K562 (cell line): ENCODE data around the gene R3HDM2. TPM values are rescaled to one million over a fixed set of nuclear protein-coding genes. Genes with fewer than 3 reads are reported as not detected.

Source experiments
- ASH1L ChIP-seq: fragments of 450-650 bp; IDR thresholded peaks from 2 replicates; pipeline ENCODE4 v1.6.1; 2018; ENCODE audit warnings: borderline replicate concordance, mild to moderate bottlenecking, low read depth; ENCODE audit not compliant: partially characterized antibody
- CREM ChIP-seq: IDR thresholded peaks from 2 replicates; pipeline ENCODE4 v1.6.1; 2014; ENCODE audit warnings: antibody characterized with exemption, low read depth
- EGR1 ChIP-seq: fragments of 450-650 bp; conservative IDR thresholded peaks from 2 replicates; pipeline ENCODE4 v1.6.1; 2017; ENCODE audit warnings: mild to moderate bottlenecking
- KHSRP ChIP-seq: fragments of 450-650 bp; IDR thresholded peaks from 2 replicates; pipeline ENCODE4 v1.6.1; 2017
- NFYB ChIP-seq: IDR thresholded peaks from 2 replicates; pipeline ENCODE4 v1.6.1; 2011; ENCODE audit warnings: mild to moderate bottlenecking, moderate library complexity; ENCODE audit not compliant: insufficient read length; ENCODE audit errors: extremely low read depth
- SMARCA5 ChIP-seq: fragments of 450-650 bp; IDR thresholded peaks from 2 replicates; pipeline ENCODE4 v1.6.1; 2016
- SRSF1 ChIP-seq: fragments of 200-400 bp; formaldehyde crosslinking; IDR thresholded peaks from 2 replicates; pipeline ENCODE4 v1.6.1; 2017; ENCODE audit warnings: mild to moderate bottlenecking, low read depth, low read length, moderate library complexity
- TCF15 ChIP-seq: fragments of 250-450 bp; sonication (Bioruptor Pico); IDR thresholded peaks from 2 replicates; pipeline ENCODE4 v1.8.0; 2022; ENCODE audit warnings: moderate library complexity, mild to moderate bottlenecking, inconsistent platforms
- THAP12 ChIP-seq: fragments of 250-450 bp; sonication (Bioruptor Pico); IDR thresholded peaks from 2 replicates; pipeline ENCODE4 v1.9.0; 2021; ENCODE audit warnings: mild to moderate bottlenecking, inconsistent platforms
- ZC3H11A ChIP-seq: IDR thresholded peaks from 2 replicates; pipeline ENCODE4 v1.6.1; 2012; ENCODE audit warnings: low read depth, low read length, improper control_type of control experiment
- ZC3H8 ChIP-seq: fragments of 450-650 bp; IDR thresholded peaks from 2 replicates; pipeline ENCODE4 v1.6.1; 2017
- polyA plus RNA-seq, 8 experiments: library from polyadenylated mRNA; depleted of rRNA in 4 of 8; stranded (reverse) in 5 of 8; unstranded in 3 of 8; fragments of >200 nt; fragmentation: Nextera tagmentation in 2 of 8; fragmentation: Illumina TruSeq in 1 of 8; extraction: Ambion mirVana in 2 of 8; extraction: Trizol in 1 of 8; gene quantifications; 2 replicates each; pipeline versions ENCODE4 v1.2.1 to v1.2.3, GENCODE V29; 2011 to 2014; ENCODE audit warnings: inconsistent platforms in 1 of 8, missing spikeins in 1 of 8
- total RNA-seq, 7 experiments: library from RNA; depleted of rRNA in 6 of 7; stranded (reverse); fragments of >200 nt in 6 of 7; fragmentation: Illumina TruSeq in 2 of 7; extraction: Trizol in 2 of 7; gene quantifications; 2 replicates each; pipeline versions ENCODE4 v1.2.1 to v1.2.3, GENCODE V29; 2011 to 2021; ENCODE audit warnings: low replicate concordance in 1 of 7
- TF ChIP-seq, protein P1 (sequence below): fragments of 450-650 bp; IDR thresholded peaks from 2 replicates; pipeline ENCODE4 v1.6.1; 2018; ENCODE audit warnings: mild to moderate bottlenecking, low read depth; ENCODE audit not compliant: partially characterized antibody
- TF ChIP-seq, protein P2 (sequence below): fragments of 450-650 bp; IDR thresholded peaks from 2 replicates; pipeline ENCODE4 v1.7.1; 2018; ENCODE audit warnings: mild to moderate bottlenecking, low read depth; ENCODE audit not compliant: partially characterized antibody
- TF ChIP-seq, protein P3 (sequence below): IDR thresholded peaks from 3 replicates; pipeline ENCODE4 v1.6.1; 2011; ENCODE audit warnings: borderline replicate concordance, mild to moderate bottlenecking, moderate library complexity; ENCODE audit not compliant: insufficient read length; ENCODE audit errors: extremely low read depth
- TF ChIP-seq, protein P4 (sequence below), 2 experiments: IDR thresholded peaks; 2 replicates each; pipeline ENCODE4 v1.6.1; 2011; ENCODE audit warnings: borderline replicate concordance in 1 of 2, control low read depth in 1 of 2, low read depth in 1 of 2, low read length in 1 of 2, mild to moderate bottlenecking in 1 of 2, mixed read lengths in 1 of 2, moderate library complexity in 1 of 2; ENCODE audit not compliant: insufficient read depth in 1 of 2, insufficient read length in 1 of 2, poor library complexity in 1 of 2, severe bottlenecking in 1 of 2; ENCODE audit errors: extremely low read depth in 1 of 2

Gene R3HDM2
- total and polyA plus RNA-seq, 9 of the 15 experiments (the other 6 are each of a cell fraction or from before 2014, with no cell fraction given) = 3.3 to 18.8 (median 9.0) TPM

- TF ChIP-seq, protein P1, sequence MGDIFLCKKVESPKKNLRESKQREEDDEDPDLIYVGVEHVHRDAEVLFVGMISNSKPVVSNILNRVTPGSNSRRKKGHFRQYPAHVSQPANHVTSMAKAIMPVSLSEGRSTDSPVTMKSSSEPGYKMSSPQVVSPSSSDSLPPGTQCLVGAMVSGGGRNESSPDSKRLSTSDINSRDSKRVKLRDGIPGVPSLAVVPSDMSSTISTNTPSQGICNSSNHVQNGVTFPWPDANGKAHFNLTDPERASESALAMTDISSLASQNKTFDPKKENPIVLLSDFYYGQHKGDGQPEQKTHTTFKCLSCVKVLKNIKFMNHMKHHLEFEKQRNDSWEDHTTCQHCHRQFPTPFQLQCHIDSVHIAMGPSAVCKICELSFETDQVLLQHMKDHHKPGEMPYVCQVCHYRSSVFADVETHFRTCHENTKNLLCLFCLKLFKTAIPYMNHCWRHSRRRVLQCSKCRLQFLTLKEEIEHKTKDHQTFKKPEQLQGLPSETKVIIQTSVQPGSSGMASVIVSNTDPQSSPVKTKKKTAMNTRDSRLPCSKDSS = no peak
- TF ChIP-seq KHSRP (no peak), SRSF1 (no peak), ZC3H11A (no peak), TCF15 (no peak), EGR1 (0 out of 2 replicates have a peak, but pooled peaks have one; percentile 16), SMARCA5 (no peak), CREM (peak; percentile 42; the same call in 1 of the 2 replicates), NFYB (no peak), THAP12 (no peak), ZC3H8 (no peak), ASH1L (no peak)
- TF ChIP-seq, protein P2, sequence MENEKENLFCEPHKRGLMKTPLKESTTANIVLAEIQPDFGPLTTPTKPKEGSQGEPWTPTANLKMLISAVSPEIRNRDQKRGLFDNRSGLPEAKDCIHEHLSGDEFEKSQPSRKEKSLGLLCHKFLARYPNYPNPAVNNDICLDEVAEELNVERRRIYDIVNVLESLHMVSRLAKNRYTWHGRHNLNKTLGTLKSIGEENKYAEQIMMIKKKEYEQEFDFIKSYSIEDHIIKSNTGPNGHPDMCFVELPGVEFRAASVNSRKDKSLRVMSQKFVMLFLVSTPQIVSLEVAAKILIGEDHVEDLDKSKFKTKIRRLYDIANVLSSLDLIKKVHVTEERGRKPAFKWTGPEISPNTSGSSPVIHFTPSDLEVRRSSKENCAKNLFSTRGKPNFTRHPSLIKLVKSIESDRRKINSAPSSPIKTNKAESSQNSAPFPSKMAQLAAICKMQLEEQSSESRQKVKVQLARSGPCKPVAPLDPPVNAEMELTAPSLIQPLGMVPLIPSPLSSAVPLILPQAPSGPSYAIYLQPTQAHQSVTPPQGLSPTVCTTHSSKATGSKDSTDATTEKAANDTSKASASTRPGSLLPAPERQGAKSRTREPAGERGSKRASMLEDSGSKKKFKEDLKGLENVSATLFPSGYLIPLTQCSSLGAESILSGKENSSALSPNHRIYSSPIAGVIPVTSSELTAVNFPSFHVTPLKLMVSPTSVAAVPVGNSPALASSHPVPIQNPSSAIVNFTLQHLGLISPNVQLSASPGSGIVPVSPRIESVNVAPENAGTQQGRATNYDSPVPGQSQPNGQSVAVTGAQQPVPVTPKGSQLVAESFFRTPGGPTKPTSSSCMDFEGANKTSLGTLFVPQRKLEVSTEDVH = no peak
- TF ChIP-seq, protein P3, sequence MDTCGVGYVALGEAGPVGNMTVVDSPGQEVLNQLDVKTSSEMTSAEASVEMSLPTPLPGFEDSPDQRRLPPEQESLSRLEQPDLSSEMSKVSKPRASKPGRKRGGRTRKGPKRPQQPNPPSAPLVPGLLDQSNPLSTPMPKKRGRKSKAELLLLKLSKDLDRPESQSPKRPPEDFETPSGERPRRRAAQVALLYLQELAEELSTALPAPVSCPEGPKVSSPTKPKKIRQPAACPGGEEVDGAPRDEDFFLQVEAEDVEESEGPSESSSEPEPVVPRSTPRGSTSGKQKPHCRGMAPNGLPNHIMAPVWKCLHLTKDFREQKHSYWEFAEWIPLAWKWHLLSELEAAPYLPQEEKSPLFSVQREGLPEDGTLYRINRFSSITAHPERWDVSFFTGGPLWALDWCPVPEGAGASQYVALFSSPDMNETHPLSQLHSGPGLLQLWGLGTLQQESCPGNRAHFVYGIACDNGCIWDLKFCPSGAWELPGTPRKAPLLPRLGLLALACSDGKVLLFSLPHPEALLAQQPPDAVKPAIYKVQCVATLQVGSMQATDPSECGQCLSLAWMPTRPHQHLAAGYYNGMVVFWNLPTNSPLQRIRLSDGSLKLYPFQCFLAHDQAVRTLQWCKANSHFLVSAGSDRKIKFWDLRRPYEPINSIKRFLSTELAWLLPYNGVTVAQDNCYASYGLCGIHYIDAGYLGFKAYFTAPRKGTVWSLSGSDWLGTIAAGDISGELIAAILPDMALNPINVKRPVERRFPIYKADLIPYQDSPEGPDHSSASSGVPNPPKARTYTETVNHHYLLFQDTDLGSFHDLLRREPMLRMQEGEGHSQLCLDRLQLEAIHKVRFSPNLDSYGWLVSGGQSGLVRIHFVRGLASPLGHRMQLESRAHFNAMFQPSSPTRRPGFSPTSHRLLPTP = no peak
- TF ChIP-seq, protein P4, sequence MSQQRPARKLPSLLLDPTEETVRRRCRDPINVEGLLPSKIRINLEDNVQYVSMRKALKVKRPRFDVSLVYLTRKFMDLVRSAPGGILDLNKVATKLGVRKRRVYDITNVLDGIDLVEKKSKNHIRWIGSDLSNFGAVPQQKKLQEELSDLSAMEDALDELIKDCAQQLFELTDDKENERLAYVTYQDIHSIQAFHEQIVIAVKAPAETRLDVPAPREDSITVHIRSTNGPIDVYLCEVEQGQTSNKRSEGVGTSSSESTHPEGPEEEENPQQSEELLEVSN (IDR thresholded peaks at IDR 0.05; ENCODE audit: borderline replicate concordance in 1 of 2, extremely low read depth in 1 of 2, insufficient read depth in 1 of 2, insufficient read length in 1 of 2, low read depth in 1 of 2, low read length in 1 of 2, poor library complexity in 1 of 2, severe bottlenecking in 1 of 2) = no peak
Observed at GRCh38 chr12:57377103-57377840, 53.6 kb downstream of the R3HDM2 start (continued).
